ENCODE measurements around the gene ACP6.

ACP6 gene

GRCh38 chr1:147622731-147623130 lies 47.6 kb downstream of the ACP6 start:
- peaks cover 20% of the 10 kb centered on the region for H3K4me1 ChIP-seq (ENCODE audit: insufficient read depth, low read length)
- DNase-seq = no peak
- no peaks in the 10 kb centered on the region for H3K27me3 ChIP-seq (ENCODE audit: insufficient read depth, low read length, poor library complexity)
- H3K27ac ChIP-seq (ENCODE audit: low read length) = no peak overlapping the region
- no peak overlapping the region for H2AFZ ChIP-seq (ENCODE audit: low read depth, low read length)
- ATAC-seq (ENCODE audit: insufficient read depth, low read depth) = no peak
- H3K9ac ChIP-seq (ENCODE audit: low read depth, low read length) = no peak overlapping the region
- H3K4me3 ChIP-seq (ENCODE audit: low read depth in 1 of 2, low read length in 2 of 2) = no peak overlapping the region
- H3K9me3 ChIP-seq (ENCODE audit: insufficient read depth, low read length, severe bottlenecking) = no peaks in the 10 kb centered on the region
- peaks cover 44% of the 10 kb centered on the region for H3K36me3 ChIP-seq (ENCODE audit: insufficient read depth, low read length)
- no peak overlapping the region for H3K4me2 ChIP-seq (ENCODE audit: insufficient read depth, low read length)
- TF ChIP-seq EZH2 (IDR thresholded peaks at IDR 0.05; ENCODE audit: borderline replicate concordance, low read depth, low read length, severe bottlenecking) = no peak
- TF ChIP-seq, protein P1, sequence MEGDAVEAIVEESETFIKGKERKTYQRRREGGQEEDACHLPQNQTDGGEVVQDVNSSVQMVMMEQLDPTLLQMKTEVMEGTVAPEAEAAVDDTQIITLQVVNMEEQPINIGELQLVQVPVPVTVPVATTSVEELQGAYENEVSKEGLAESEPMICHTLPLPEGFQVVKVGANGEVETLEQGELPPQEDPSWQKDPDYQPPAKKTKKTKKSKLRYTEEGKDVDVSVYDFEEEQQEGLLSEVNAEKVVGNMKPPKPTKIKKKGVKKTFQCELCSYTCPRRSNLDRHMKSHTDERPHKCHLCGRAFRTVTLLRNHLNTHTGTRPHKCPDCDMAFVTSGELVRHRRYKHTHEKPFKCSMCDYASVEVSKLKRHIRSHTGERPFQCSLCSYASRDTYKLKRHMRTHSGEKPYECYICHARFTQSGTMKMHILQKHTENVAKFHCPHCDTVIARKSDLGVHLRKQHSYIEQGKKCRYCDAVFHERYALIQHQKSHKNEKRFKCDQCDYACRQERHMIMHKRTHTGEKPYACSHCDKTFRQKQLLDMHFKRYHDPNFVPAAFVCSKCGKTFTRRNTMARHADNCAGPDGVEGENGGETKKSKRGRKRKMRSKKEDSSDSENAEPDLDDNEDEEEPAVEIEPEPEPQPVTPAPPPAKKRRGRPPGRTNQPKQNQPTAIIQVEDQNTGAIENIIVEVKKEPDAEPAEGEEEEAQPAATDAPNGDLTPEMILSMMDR (IDR thresholded peaks at IDR 0.05; ENCODE audit: borderline replicate concordance, extremely low read depth, low read length, poor library complexity, severe bottlenecking) = no peak
- no peaks in the 10 kb centered on the region for H4K20me1 ChIP-seq (ENCODE audit: insufficient read depth, low read length)
- no peaks in the 10 kb centered on the region for H3K79me2 ChIP-seq (ENCODE audit: insufficient read depth, low read length)

DNA sequence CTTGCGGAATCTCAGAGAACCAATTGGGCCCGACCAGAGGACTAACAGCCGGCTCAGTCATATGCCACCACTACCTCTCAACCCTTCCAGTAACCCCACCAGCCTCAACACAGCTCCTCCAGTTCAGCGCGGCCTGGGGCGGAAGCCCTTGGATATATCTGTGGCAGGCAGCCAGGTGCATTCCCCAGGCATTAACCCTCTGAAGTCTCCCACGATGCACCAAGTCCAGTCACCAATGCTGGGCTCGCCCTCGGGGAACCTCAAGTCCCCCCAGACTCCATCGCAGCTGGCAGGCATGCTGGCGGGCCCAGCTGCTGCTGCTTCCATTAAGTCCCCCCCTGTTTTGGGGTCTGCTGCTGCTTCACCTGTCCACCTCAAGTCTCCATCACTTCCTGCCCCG lies 49.8 kb downstream of the ACP6 start:
- Histone ChIP-seq H3K4me1 (ENCODE audit: insufficient read depth, low read length) (peaks cover 36% of the 10 kb centered on the region), H3K36me3 (ENCODE audit: insufficient read depth, low read length) (peaks cover 60% of the 10 kb centered on the region), H3K79me2 (ENCODE audit: insufficient read depth, low read length) (no peaks in the 10 kb centered on the region), H3K9me3 (ENCODE audit: insufficient read depth, low read length, severe bottlenecking) (no peaks in the 10 kb centered on the region), H4K20me1 (ENCODE audit: insufficient read depth, low read length) (no peaks in the 10 kb centered on the region), H2AFZ (ENCODE audit: low read depth, low read length) (no peak overlapping the region), H3K27me3 (ENCODE audit: insufficient read depth, low read length, poor library complexity) (no peaks in the 10 kb centered on the region), H3K9ac (ENCODE audit: low read depth, low read length) (no peak overlapping the region), H3K4me2 (ENCODE audit: insufficient read depth, low read length) (no peak overlapping the region), H3K4me3 (ENCODE audit: low read depth in 1 of 2, low read length in 2 of 2) (no peak overlapping the region), H3K27ac (ENCODE audit: low read length) (no peak overlapping the region)
- no peak for ATAC-seq (ENCODE audit: insufficient read depth, low read depth)
- TF ChIP-seq, protein P1 (IDR thresholded peaks at IDR 0.05; ENCODE audit: borderline replicate concordance, extremely low read depth, low read length, poor library complexity, severe bottlenecking) = no peak
- no peak for TF ChIP-seq EZH2 (IDR thresholded peaks at IDR 0.05; ENCODE audit: borderline replicate concordance, low read depth, low read length, severe bottlenecking)
- DNase-seq = no peak

GRCh38 chr1:147619741-147620140 lies 50.6 kb downstream of the ACP6 start:
- H3K27me3 ChIP-seq (ENCODE audit: insufficient read depth, low read length, poor library complexity) = no peaks in the 10 kb centered on the region
- H3K4me1 ChIP-seq (ENCODE audit: insufficient read depth, low read length) = peaks cover 36% of the 10 kb centered on the region
- H3K27ac ChIP-seq (ENCODE audit: low read length) = peak overlapping the region; percentile 66
- no peaks in the 10 kb centered on the region for H4K20me1 ChIP-seq (ENCODE audit: insufficient read depth, low read length)
- ATAC-seq (ENCODE audit: insufficient read depth, low read depth) (no peak), DNase-seq (no peak)
- H3K4me3 ChIP-seq (ENCODE audit: low read depth in 1 of 2, low read length in 2 of 2) = no peak overlapping the region
- no peak overlapping the region for H3K9ac ChIP-seq (ENCODE audit: low read depth, low read length)
- TF ChIP-seq, protein P1 (IDR thresholded peaks at IDR 0.05; ENCODE audit: borderline replicate concordance, extremely low read depth, low read length, poor library complexity, severe bottlenecking) = no peak
- no peak for TF ChIP-seq EZH2 (IDR thresholded peaks at IDR 0.05; ENCODE audit: borderline replicate concordance, low read depth, low read length, severe bottlenecking)
- H3K9me3 ChIP-seq (ENCODE audit: insufficient read depth, low read length, severe bottlenecking) = no peaks in the 10 kb centered on the region
- peaks cover 63% of the 10 kb centered on the region for H3K36me3 ChIP-seq (ENCODE audit: insufficient read depth, low read length)
- H3K4me2 ChIP-seq (ENCODE audit: insufficient read depth, low read length) = no peak overlapping the region
- no peak overlapping the region for H2AFZ ChIP-seq (ENCODE audit: low read depth, low read length)
- no peaks in the 10 kb centered on the region for H3K79me2 ChIP-seq (ENCODE audit: insufficient read depth, low read length)

- Histone ChIP-seq H3K36me3 (ENCODE audit: insufficient read depth, low read length) (peaks cover 61% of the 10 kb centered on the region), H3K79me2 (ENCODE audit: insufficient read depth, low read length) (no peaks in the 10 kb centered on the region), H3K9ac (ENCODE audit: low read depth, low read length) (peak overlapping the region; percentile 20), H4K20me1 (ENCODE audit: insufficient read depth, low read length) (no peaks in the 10 kb centered on the region), H3K9me3 (ENCODE audit: insufficient read depth, low read length, severe bottlenecking) (no peaks in the 10 kb centered on the region), H3K27me3 (ENCODE audit: insufficient read depth, low read length, poor library complexity) (no peaks in the 10 kb centered on the region), H2AFZ (ENCODE audit: low read depth, low read length) (no peak overlapping the region), H3K4me3 (ENCODE audit: low read depth in 1 of 2, low read length in 2 of 2) (no peak overlapping the region), H3K4me1 (ENCODE audit: insufficient read depth, low read length) (peaks cover 36% of the 10 kb centered on the region), H3K4me2 (ENCODE audit: insufficient read depth, low read length) (peak overlapping the region; percentile 46), H3K27ac (ENCODE audit: low read length) (peak overlapping the region; percentile 66)
- ATAC-seq (ENCODE audit: insufficient read depth, low read depth) = no peak
- no peak for DNase-seq
- TF ChIP-seq, protein P1 (IDR thresholded peaks at IDR 0.05; ENCODE audit: borderline replicate concordance, extremely low read depth, low read length, poor library complexity, severe bottlenecking) = no peak
- no peak for TF ChIP-seq EZH2 (IDR thresholded peaks at IDR 0.05; ENCODE audit: borderline replicate concordance, low read depth, low read length, severe bottlenecking)
Measured at GRCh38 chr1:147618771-147619170, 51.6 kb downstream of the ACP6 start.

Measured in DND-41 (cell line).